ENCODE data around the gene CDK8.

The CDK8 gene

DNA sequence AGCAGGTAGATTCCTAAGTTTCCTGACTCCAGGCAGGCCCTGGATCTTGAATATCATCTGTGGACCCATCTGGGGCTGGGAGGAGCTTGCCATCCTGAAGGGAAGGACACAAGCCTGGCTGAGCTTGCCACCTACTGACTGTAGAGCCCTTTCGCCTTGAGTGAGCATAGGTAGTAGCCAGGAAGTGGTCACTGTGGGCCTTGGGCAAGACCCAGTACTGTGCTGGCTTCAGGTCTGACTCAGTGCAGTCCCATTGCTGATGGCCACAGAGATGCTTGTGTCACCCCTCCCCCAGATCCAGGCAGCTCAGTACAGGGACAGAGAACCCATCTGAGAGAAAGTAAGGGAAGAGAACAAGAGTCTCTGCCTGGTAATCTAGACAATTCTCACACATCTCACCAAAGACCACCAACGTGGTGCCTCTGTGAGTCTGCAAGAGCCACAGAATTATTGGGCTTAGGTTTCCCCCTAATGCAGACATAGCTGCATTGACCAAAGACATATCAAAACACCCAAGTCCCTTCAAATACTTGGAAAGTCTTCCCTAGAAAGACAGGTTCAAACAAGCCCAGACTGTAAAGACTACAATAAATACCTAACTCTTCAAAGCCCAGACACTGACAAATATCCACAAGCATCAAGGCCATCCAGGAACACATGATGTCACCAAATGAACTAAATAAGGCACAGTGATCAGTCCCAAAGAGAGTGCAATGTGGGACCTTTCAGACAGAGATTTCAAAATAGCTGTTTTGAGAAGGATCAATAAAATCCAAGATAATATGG, 195.3 kb downstream of the CDK8 start:
- no peak for DNase-seq
